Spleen (tissue), 11 donors: ENCODE results near the gene ATOX1. TPM values are rescaled to one million over a fixed set of nuclear protein-coding genes. Genes with fewer than 3 reads are reported as not detected.
A peak's percentile ranks its signal among the peaks of the same experiment; 100 is the strongest.

Experiments
- DNase-seq: peaks from one replicate; pipeline ENCODE4 v3.0.0-alpha.2; 2020
- H3K27ac ChIP-seq, 8 donors: fragments of 200-600 bp; sonication (generic) in 7 of 8; 1 replicate in 4 of 8; 2 replicates in 4 of 8; pipeline versions ENCODE4 v1.5.0 to v1.8.0; 2016 to 2021; ENCODE audit warnings: inconsistent platforms in 4 of 8, mild to moderate bottlenecking in 4 of 8, moderate library complexity in 1 of 8
- H3K27me3 ChIP-seq, 7 donors: fragments of 200-600 bp; sonication (generic) in 6 of 7; replicated peaks in 1 of 7; 1 replicate in 4 of 7; 2 replicates in 3 of 7; pipeline versions ENCODE4 v1.5.0 to v1.8.0; 2016 to 2021; ENCODE audit warnings: inconsistent platforms in 3 of 7, mild to moderate bottlenecking in 1 of 7
- H3K36me3 ChIP-seq, 6 donors: fragments of 200-600 bp; sonication (generic) in 5 of 6; 1 replicate in 4 of 6; 2 replicates in 2 of 6; pipeline versions ENCODE4 v1.5.0 to v1.8.0; 2016 to 2021; ENCODE audit warnings: inconsistent platforms in 2 of 6
- H3K4me1 ChIP-seq, 6 donors: fragments of 200-600 bp; sonication (generic) in 5 of 6; 1 replicate in 3 of 6; 2 replicates in 3 of 6; pipeline versions ENCODE4 v1.5.0 to v1.8.0; 2016 to 2021; ENCODE audit warnings: inconsistent platforms in 3 of 6
- H3K4me3 ChIP-seq, 8 donors: fragments of 200-600 bp; sonication (generic) in 7 of 8; 1 replicate in 4 of 8; 2 replicates in 4 of 8; pipeline versions ENCODE4 v1.5.0 to v1.8.0; 2016 to 2021; ENCODE audit warnings: inconsistent platforms in 4 of 8, mild to moderate bottlenecking in 4 of 8, moderate library complexity in 2 of 8
- H3K9me3 ChIP-seq, 8 donors: fragments of 200-600 bp; sonication (generic) in 7 of 8; 1 replicate in 4 of 8; 2 replicates in 4 of 8; pipeline versions ENCODE4 v1.5.0 to v1.8.0; 2016 to 2021; ENCODE audit warnings: inconsistent platforms in 4 of 8
- CTCF ChIP-seq, 11 experiments: fragments of 200-600 bp in 7 of 11; fragments of 450-650 bp in 4 of 11; sonication (generic) in 4 of 11; IDR thresholded peaks in 8 of 11; conservative IDR thresholded peaks in 3 of 11; 1 replicate in 7 of 11; 2 replicates in 4 of 11; pipeline versions ENCODE4 v1.4.0 to v1.8.0; 2016 to 2021; ENCODE audit warnings: antibody characterized with exemption in 11 of 11, inconsistent platforms in 4 of 11, mild to moderate bottlenecking in 1 of 11
- POLR2A ChIP-seq, 3 donors: fragments of 450-650 bp; IDR thresholded peaks; one replicate each; pipeline ENCODE4 v1.5.1; 2017; ENCODE audit warnings: antibody characterized with exemption in 3 of 3, mild to moderate bottlenecking in 1 of 3
- POLR2AphosphoS5 ChIP-seq, 3 donors: sonication (generic); formaldehyde crosslinking; IDR thresholded peaks; one replicate each; pipeline ENCODE4 v1.5.1; 2017; ENCODE audit warnings: antibody characterized with exemption in 3 of 3
- WGBS, 5 donors: extraction: QIAGEN DNeasy Blood & Tissue Kit in 3 of 5; methylation state at CpG; one replicate each; pipeline versions ENCODE4 v1.1.5 to v1.1.7; 2013 to 2018; 5-methylcytosine and 5-hydroxymethylcytosine counted together
- intact Hi-C: fragments of 100-400 bp; cut with DNase I; formaldehyde crosslinking; loops from one replicate; pipeline ENCODE4 v1.15.0; 2023; ENCODE audit warnings: low total_unique reads
- polyA plus RNA-seq, 3 donors: library from polyadenylated mRNA; stranded (reverse); fragments of 200-250 nt; gene quantifications; one replicate each; pipeline ENCODE4 v1.2.1, GENCODE V29; 2013
- total RNA-seq, 7 donors: library from RNA; depleted of rRNA in 3 of 7; stranded (reverse); fragments of >200 nt in 3 of 7; fragmentation: NEBNext Ultra II Directional in 4 of 7; extraction: Animal tissue kit (Norgen Biotek cat#: 25700) in 4 of 7; gene quantifications; one replicate each; pipeline versions ENCODE4 v1.1.0 to v1.2.1, GENCODE V29; 2016 to 2021
- donor health status: healthy with polysubstance abuse.
- donor health status: DM: no; HTN: no; CAD: no; lungs with moderate emphysema.
- donor health status: DM: no; HTN: no; CAD: no.
- donor health status: Bipolar disorder and iron deficiency.
- donor health status: healthy.
- donor health status: DM: no; HTN: no; CAD: no.
- donor health status: DM: yes; HTN: yes; CAD: no.

The ATOX1 gene
- total and polyA plus RNA-seq, 10 donors = 63.7 to 263 (median 95.5) TPM

GRCh38 chr5:151717416-151717815, 41.0 kb downstream of the ATOX1 start:
- TF ChIP-seq CTCF (IDR thresholded peaks at IDR 0.05 in 8 of 11, conservative IDR thresholded peaks at IDR 0.05 in 3 of 11) = no peak
- TF ChIP-seq POLR2AphosphoS5 (IDR thresholded peaks at IDR 0.05) = no peak
- no peak for TF ChIP-seq POLR2A (IDR thresholded peaks at IDR 0.05)
- DNase-seq = no peak
- H3K9me3 ChIP-seq = no peaks in the 10 kb centered on the region
- H3K4me1 ChIP-seq = peaks cover 0 to 42% (median 30%) of the 10 kb centered on the region in 6 donors
- H3K36me3 ChIP-seq = no peaks in the 10 kb centered on the region
- H3K4me3 ChIP-seq = no peak overlapping the region
- no peaks in the 10 kb centered on the region for H3K27me3 ChIP-seq
- H3K27ac ChIP-seq = peak overlapping the region in 1 of 8 donors; percentile 11
- WGBS, 5 donors = 54 to 75% (median 63%) methylated on average over 3 of the region's 3 CpGs
- intact Hi-C loops = no loop called here

- H3K9me3 ChIP-seq = no peaks in the 10 kb centered on the region
- no peak overlapping the region for H3K4me3 ChIP-seq
- no peak for DNase-seq
- TF ChIP-seq POLR2AphosphoS5 (IDR thresholded peaks at IDR 0.05) (no peak), CTCF (IDR thresholded peaks at IDR 0.05 in 8 of 11, conservative IDR thresholded peaks at IDR 0.05 in 3 of 11) (no peak), POLR2A (IDR thresholded peaks at IDR 0.05) (no peak)
- H3K4me1 ChIP-seq = peaks cover 0 to 13% (median 5%) of the 10 kb centered on the region in 6 donors
- intact Hi-C loops = no loop called here
- H3K27me3 ChIP-seq = no peaks in the 10 kb centered on the region
- 85 to 95% (median 89%) methylated on average over 13 of the region's 13 CpGs for WGBS, 5 donors
- peak overlapping the region in 2 of 8 donors; percentile 49 to 57 for H3K27ac ChIP-seq
- no peaks in the 10 kb centered on the region for H3K36me3 ChIP-seq
Observed at GRCh38 chr5:151709109-151709735, 49.2 kb downstream of the ATOX1 start.

- no peaks in the 10 kb centered on the region for H3K27me3 ChIP-seq
- no peak overlapping the region for H3K4me3 ChIP-seq
- no peak for DNase-seq
- H3K27ac ChIP-seq = peak overlapping the region in 7 of 8 donors; percentile 37 to 67 (median 57)
- intact Hi-C loops = no loop called here
- H3K4me1 ChIP-seq = peaks cover 0 to 13% (median 7%) of the 10 kb centered on the region in 6 donors
- H3K36me3 ChIP-seq = no peaks in the 10 kb centered on the region
- no peaks in the 10 kb centered on the region for H3K9me3 ChIP-seq
- TF ChIP-seq POLR2AphosphoS5 (IDR thresholded peaks at IDR 0.05) (peak in 1 of 3 donors; percentile 52), POLR2A (IDR thresholded peaks at IDR 0.05) (no peak)
Observed at GRCh38 chr5:151708126-151708525, 50.3 kb downstream of the ATOX1 start.

- DNase-seq = no peak
- Histone ChIP-seq H3K9me3 (no peaks in the 10 kb centered on the region), H3K27me3 (no peaks in the 10 kb centered on the region), H3K36me3 (no peaks in the 10 kb centered on the region), H3K4me3 (no peak overlapping the region), H3K4me1 (peaks cover 0 to 13% (median 7%) of the 10 kb centered on the region in 6 donors), H3K27ac (peak overlapping the region in 7 of 8 donors; percentile 37 to 67 (median 57))
- intact Hi-C loops = no loop called here
- no peak for TF ChIP-seq CTCF (IDR thresholded peaks at IDR 0.05 in 8 of 11, conservative IDR thresholded peaks at IDR 0.05 in 3 of 11)
- no peak for TF ChIP-seq POLR2A (IDR thresholded peaks at IDR 0.05)
- TF ChIP-seq POLR2AphosphoS5 (IDR thresholded peaks at IDR 0.05) = peak in 1 of 3 donors; percentile 46
- 53 to 77% (median 70%) methylated on average over 2 of the region's 2 CpGs for WGBS, 5 donors
Observed at GRCh38 chr5:151707567-151707966, 50.9 kb downstream of the ATOX1 start.
